RPMI8226 (cell line): ENCODE measurements around the gene PSMB8.
"Not testable (repeated sequence)": the region's sequence is repeated elsewhere in the genome, so short reads cannot be mapped to it uniquely, and the experiment has no call there.

Experiments
- DNase-seq: peaks from one replicate; pipeline ENCODE4 v3.0.0-alpha.2; 2015

Gene PSMB8

DNA sequence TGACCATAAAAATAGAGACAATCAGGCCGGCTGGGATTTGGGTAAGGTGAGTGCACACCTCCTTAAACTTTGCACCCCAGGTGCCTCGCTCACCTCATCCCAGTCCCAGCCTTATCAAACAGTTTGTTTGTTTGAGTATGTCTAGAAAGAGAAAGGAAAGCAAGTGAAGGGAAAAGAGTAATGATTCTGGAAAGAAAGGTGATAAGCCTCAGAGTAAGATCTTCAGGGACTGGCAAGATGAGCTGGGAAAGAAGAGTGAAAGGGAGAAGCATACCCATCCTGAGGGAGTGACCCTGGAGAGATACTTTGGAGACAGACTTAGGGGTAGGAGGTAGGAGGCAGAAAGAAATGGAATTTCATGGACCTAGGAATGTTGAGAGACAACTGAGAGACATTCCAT is 7.0 kb downstream of the PSMB8 start:
- no peak for DNase-seq

DNA sequence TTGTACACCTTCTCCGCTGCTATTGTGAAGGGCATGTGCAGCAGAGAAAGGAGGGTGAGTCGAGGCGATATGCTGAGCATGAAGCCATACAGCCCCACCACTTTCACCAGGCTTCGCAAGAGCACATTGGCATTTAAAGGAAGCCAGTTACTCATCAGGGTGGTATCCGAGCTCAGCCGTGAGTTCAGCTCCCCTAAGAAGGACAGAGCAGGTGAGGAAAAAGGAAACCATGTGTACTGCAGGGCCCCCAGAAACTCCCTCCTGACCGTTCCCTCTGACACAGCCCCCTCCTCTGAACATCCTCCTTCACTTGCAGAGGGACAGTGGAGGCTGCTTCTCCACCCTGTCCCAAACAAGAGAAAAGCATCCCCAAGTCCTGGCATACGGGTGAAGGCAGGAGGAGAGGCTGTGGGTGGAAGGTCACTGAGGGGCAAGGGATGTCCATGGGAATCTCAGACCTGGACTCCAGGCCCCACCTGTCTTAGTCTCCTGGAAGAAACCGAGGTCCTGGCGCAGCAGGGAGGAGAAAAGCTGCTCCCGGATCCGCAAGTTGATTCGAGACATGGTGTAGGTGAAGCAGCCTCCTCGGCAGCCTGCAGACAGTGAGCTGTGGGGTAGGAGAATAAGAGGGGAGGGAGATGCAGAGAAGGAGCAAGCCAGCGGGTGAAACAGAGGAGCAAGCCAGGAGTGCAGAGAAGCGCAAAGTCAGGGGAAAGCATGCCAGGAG is 8.5 kb downstream of the PSMB8 start:
- no peak for DNase-seq

- DNase-seq = no peak
Observed at GRCh38 chr6:32833664-32834063, 10.2 kb downstream of the PSMB8 start.

DNA sequence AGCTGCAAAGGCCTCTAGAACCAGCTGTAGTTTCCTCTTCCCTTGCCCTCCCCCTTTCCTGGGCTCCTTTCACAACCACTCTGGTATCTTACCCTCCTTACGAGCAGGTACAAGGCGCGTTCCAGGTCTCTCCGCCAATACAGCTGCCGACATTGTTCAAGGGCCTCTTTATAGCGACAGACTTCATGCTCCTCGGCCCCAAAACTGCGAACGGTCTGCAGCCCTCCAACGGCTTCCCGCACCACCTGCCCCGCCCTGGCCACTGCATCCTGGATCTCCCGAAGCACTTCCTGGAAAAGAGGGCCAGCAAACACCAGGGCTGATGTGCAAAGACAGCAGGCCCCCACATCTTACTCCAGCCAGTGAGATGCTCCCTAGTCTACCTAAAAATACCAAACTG is 11.3 kb downstream of the PSMB8 start:
- no peak for DNase-seq

- DNase-seq = no peak
Observed at GRCh38 chr6:32830936-32831335, 12.9 kb downstream of the PSMB8 start.

GRCh38 chr6:32830017-32830416 is 13.8 kb downstream of the PSMB8 start:
- DNase-seq = no peak

DNA sequence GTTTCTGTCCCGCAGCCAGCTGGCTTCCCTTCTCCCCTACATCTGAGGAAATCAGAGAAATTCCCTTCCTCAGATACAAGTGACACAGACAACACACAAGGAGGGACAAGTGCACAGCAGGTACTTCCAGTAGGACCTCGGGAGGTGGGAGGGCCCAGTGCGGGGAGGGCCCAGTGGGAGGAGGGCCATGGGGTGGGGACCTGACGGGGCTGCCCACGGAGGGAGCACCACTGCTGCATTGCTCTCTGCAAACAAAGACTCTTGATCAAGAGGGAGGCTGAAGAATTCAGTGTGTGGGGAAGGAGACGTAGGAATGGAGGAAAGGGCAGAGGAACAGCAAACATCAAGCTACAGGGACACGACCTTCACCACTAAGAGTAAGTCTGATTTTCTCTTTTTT is 14.4 kb downstream of the PSMB8 start:
- DNase-seq = no peak

- no peak for DNase-seq
Observed at GRCh38 chr6:32827025-32827424, 16.8 kb downstream of the PSMB8 start.

DNA sequence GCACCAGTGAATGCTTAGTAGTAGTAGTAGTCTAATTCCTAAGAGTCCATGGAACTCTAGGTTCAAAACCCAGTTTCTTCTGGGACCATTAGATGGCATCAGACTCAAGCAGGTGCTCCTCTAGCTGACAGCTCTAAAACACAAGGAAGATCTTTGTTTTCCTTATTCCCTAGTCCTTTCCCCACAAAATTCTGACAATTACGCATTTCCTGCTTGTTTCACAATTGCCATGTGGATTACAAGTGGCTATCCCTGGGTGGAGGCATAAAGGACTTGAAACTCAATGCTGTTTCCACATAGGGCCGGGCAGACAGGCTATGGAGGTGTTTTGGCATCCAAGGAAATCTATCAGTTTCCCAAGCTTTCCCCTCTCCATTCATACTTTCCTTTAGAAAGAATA is 17.9 kb downstream of the PSMB8 start:
- DNase-seq = peak; percentile 6

GRCh38 chr6:32819729-32820128 is 24.1 kb downstream of the PSMB8 start:
- no peak for DNase-seq

GRCh38 chr6:32818867-32819266 is 25.0 kb downstream of the PSMB8 start:
- DNase-seq = no peak

- DNase-seq = no peak
Observed at GRCh38 chr6:32816746-32817204, 27.1 kb downstream of the PSMB8 start, which contains the start of gene HLA-DOB. TSS of gene HLA-DOB (minus strand) at chr6:32817002. CDS start at chr6:32816951, 51 bp downstream.

DNA sequence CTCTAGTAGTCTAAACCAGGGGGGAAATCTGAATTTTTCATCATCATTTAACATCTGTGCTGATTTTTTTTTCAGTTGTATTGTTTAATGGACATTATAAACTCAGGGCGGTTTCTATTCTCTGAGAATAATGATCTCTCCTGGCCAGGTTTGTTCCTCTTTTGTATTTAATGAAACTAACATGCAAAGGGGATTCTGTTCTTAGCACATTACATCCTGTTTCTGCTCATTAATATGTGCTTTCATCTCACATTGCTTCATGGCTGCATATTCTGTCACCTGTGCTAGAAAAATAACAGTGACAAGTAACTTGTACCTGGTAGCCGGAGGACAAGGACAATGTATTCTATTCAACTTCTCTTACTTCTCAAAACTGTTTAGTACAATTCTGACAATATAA is 27.9 kb downstream of the PSMB8 start:
- DNase-seq = peak; percentile 43

GRCh38 chr6:32815115-32815514 is 28.7 kb downstream of the PSMB8 start:
- no peak for DNase-seq

GRCh38 chr6:32814145-32814544 is 29.7 kb downstream of the PSMB8 start:
- no peak for DNase-seq

GRCh38 chr6:32809171-32809570 is 34.7 kb downstream of the PSMB8 start:
- DNase-seq = no peak

- DNase-seq = no peak
Observed at GRCh38 chr6:32807020-32807580, 36.7 kb downstream of the PSMB8 start.

- DNase-seq = not testable (repeated sequence)
Observed at GRCh38 chr6:32805404-32805803, 38.4 kb downstream of the PSMB8 start.

- no peak for DNase-seq
Observed at GRCh38 chr6:32803416-32803815, 40.4 kb downstream of the PSMB8 start.

GRCh38 chr6:32799740-32800139 is 44.1 kb downstream of the PSMB8 start:
- no peak for DNase-seq

DNA sequence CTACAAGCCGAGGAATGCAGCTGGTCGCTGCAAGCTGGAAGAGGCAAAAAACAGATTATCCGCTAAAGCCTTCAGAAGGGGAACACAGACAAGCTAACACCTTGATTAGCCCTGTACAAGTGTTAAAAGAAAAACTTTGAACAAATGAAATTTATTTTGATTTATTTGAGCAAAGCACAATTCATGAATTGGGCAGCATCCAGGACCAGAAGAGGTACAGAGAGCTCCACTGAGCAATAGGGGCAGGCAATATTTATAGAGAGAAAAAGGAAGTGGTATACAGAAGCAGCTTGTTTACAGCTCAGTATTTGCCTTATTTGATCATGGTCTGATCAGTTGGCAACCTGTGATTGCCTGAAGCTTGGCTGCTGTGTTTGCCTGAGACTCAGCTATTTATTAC is 44.7 kb downstream of the PSMB8 start:
- no peak for DNase-seq

GRCh38 chr6:32796848-32797776 is 46.7 kb downstream of the PSMB8 start:
- DNase-seq = peak; percentile 68

GRCh38 chr6:32794510-32794909 is 49.3 kb downstream of the PSMB8 start:
- DNase-seq = no peak
